DMS 273 treated with DMSO at 0.1 percent for 48 hours (cell line): ENCODE results near the gene TOR1AIP2.
"Not testable (repeated sequence)": the region's sequence is repeated elsewhere in the genome, so short reads cannot be mapped to it uniquely, and the experiment has no call there.

Experiments used
- DNase-seq: peaks from one replicate; lab custom pipeline; 2025; lab: John Stamatoyannopoulos, UW

TOR1AIP2 gene

GRCh38 chr1:179875596-179876299, 1.9 kb downstream of the TOR1AIP2 start:
- no peak for DNase-seq

DNA sequence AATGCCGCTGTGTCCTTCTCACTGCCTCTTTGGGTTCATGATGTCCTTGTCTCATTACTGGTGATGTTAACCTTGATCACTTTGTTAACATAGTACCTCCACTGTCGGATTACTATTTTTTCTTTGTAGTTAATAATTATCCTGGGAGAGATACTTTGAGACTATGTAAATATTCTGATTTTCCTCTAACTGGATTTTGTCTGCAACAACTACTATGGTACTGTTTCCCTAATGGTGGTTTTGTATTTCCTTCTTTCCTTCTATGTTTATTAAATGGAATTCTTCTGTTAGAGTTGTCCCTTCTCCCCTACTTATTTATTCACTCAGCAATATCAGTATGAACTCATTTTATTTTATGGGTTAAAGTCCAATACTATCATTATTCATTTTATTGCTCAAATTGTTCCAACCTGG, 4.2 kb downstream of the TOR1AIP2 start:
- no peak for DNase-seq

GRCh38 chr1:179872558-179872957, 5.0 kb downstream of the TOR1AIP2 start:
- DNase-seq: no peak

DNA sequence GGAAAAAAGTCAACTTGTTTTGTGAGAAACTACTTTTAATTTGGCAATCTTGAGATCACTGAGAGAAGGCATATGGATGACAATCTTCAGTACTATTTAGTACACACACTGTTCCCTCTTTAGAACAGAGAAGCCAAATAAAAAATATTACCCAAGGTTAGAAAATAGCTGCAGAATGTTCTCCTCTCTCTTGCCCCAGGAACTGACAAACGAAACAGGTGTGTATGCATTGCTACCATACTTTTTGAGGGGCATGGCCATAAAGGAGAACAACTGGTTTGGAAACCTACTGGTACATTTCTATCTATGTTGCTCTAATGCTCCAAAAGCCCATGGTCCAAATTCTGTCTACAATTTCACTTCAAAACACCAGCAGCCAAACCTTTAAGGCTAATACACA, 5.7 kb downstream of the TOR1AIP2 start:
- no peak for DNase-seq

DNA sequence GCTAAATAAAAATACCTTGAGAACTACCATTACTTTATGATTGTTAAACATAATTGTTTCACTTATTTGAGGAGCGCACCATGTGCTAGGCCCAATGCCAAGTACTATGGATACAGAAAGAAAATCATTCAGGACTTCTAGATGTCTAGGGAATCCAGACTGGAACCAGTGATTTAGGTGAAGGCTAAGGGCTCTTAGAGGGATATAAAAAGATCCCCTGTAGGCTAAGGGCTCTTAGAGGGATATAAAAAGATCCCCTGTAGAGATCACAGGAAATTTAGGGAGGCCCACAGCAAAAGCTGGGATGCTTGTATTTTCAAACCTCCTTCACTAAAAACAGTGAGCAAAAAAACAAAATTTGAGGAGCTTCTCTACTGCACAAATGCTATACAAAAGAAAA, 6.7 kb downstream of the TOR1AIP2 start:
- no peak for DNase-seq

DNA sequence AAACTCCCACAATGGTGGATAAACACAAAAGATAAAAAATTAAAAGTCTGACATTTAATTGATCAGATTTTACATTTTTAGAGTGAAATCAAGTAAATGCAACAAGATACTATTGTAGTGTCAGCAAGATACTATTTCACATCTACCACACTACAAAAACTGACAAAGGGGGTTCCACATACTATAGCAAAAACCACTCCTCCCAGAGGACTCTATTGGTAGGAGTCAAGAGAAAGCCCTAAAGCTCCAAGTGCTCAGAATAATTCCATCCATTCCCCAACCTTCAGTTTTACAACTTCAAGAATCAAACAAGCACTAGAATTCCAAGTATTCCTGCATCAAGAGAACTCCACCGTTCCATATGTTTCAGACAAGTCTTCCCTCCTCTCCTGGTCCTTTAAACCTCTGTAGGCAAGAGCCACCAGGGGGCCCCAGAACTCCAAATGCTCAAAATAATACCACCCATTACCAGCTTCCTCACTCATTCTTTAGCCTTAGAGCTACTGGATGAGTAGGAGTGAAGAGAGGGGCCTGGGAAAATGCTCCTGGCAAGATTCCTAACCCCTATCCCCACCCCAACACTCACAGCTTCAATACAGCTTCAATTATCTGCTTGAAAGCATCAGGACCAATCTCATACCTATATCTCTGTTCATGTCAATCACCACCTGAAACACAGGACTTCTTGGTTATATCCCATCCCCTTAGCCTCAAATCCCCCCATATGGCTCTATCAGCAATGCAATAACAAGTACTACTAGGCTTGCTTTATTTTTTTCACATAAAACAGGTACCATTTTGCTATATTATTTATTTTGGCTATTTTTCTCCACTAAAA, 9.9 kb downstream of the TOR1AIP2 start:
- peak; percentile 32 for DNase-seq

DNA sequence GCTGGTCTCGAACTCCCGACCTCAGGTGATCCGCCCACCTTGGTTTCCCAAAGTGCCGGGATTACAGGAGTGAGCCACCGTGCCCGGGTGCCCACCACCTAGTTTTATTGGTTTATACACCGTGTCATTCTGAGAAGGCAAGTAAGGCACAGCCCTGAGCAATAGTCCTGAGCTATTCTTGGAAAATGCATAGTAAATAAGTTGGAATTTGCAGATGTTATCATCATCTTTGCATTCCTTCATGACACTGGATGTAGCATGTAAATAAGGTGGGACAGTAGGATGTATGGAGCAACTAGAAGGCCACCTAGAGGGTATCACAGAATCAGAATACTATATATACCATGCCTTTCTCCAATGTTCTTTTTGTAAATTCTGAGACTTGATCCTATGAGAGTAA, 11.0 kb downstream of the TOR1AIP2 start:
- no peak for DNase-seq

DNA sequence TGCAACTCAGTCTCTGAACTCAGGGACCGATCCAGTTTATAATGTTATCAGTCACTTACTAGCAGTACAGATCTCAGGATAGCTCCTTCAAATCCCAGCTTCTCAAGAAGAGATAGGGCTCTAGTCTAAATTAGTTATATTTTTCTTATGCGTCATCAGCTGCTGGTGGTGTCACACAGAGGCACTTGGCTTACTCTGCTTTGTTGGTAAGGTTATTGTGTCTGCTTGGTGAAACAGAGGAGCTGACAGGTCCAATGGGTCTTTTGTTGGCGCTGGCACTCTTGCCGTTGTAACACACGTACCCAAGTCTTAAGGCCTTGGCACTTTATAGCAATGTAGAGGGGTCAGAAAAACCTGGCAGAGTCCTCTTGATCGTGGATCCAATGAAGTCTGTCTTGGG, 12.2 kb downstream of the TOR1AIP2 start:
- no peak for DNase-seq

DNA sequence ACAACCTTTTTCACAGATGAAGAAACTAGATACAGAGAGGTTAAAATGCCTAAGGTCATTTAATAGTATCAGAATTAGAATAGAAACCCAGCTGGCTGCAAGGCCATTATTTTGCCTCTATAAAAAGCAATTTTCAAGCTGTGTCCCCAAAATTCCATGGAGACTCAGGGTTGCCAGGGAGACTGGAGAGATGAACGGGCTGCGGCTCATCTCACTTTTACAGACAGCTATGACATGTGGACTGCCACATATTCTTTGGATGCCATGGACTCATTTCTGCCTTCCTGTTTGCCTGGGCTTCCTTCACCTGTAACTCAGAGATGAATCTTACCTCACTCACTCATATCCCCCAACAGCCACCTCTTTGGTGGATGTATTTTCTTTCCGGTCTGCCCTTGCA, 17.0 kb downstream of the TOR1AIP2 start:
- DNase-seq: no peak

DNA sequence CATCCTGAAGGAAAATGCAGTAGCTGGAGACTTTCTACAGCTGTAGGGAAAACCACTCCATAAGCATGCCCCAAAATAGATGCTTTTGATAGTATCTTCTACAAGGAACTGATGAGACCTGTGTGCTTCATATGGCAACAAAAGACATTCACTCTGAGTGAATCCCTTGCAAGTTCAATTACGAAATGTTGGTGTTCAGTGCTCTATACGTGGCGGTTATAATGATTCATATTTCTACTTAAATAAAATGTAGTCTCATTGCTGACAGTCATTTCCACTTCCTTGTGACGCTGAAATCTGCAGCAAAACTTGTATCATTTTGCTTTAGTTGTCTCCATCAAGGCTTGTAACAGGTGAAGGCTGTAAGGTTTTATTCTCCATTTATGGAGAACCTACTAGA, 20.6 kb downstream of the TOR1AIP2 start:
- DNase-seq: no peak

DNA sequence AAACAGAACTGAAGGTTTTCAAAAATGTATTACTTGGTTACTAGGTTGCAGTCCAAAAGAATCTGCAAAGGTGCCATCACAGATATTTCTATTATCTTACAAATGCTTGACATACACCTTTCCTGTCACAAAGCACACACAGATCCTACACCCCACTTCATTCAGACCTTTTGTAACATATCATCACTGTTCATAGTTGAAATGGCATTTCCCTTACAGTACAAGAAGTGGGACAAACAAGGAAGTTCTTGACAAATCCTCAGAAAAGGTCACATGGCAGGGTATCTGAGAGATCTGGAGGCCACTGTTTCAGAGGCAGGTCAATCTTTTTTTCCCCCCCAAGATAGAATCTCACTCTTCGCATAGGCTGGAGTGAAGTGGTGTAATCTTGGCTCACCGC, 21.3 kb downstream of the TOR1AIP2 start:
- DNase-seq: no peak

DNA sequence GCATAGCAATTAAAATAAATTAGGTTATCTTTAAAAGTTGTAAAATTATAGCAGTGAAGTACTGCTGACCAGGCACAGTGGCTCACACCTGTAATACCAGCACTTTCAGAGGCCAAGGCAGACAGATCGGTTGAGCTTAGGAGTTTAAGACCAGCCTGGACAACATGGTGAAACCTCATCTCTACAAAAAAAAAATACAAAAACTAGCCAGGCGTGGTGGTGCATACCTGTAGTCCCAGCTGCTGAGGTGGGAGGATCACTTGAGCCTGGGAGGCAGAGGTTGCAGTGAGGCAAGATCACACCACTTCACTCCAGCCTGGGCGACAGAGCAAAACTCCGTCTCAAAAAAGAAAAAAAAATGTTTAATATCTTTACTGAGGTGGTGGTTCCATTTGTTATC, 21.8 kb downstream of the TOR1AIP2 start:
- not testable (repeated sequence) for DNase-seq

DNA sequence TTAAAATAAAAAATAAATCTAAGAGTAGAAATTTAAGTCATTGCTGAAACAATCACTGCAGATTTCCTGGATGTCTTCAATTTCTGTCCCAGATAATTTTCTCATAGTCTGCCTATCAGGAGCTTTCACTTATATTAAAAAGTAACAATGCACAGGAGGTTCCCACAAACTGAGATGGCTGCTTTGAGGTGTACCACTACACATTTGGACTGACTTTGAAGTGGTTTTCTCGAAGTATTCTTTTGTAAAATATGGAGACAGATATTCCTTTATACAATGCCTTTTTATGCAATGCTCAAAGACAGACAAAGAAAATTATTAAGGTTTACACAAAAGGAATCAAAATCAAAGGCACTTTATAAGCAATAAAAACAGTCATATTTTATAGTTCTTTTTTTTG, 24.5 kb downstream of the TOR1AIP2 start:
- no peak for DNase-seq

DNA sequence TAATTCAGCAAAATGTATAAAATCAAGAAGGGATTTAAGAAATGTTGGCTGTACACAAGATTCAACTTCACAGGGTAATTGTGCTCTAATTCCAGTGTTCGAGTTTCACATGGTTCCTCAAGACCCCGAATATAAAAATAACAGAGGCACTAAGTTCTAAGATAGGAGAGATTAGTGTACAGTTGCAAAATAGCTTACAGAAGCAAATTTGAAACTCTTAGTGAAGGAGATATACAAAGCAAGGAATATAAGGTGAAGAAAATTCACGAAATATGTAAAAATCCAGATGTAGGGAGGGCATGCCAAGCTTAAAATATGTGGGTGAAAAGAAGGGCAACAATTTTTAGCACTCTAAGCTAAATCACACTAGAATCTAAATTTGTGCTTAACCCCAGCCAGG, 29.4 kb downstream of the TOR1AIP2 start:
- DNase-seq: no peak

GRCh38 chr1:179840107-179840506, 37.5 kb downstream of the TOR1AIP2 start:
- DNase-seq: no peak

DNA sequence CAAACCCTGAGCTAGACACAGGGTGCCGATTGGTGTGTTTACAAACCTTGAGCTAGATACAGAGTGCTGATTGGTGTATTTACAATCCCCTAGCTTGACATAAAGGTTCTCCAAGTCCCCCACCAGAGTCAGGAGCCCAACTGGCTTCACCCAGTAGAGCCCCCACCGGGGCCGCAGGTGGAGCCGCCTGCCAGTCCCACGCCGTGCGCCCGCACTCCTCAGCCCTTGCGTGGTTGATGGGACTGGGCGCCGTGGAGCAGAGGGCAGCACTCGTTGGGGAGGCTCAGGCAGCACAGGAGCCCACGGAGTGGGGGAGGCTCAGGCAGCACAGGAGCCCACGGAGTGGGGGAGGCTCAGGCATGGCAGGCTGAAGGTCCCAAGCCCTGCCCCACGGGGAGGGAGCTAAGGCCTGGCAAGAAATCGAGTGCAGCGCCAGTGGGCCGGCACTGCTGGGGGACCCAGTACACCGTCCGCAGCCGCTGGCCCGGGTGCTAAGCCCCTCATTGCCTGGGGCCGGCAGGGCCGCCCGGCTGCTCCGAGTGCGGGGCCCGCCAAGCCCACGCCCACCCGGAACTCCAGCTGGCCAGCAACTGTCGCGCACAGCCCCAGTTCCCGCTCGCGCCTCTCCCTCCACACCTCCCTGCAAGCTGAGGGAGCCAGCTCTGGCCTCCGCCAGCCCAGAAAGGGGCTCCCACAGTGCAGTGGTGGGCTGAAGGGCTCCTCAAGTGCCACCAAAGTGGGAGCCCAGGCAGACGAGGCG, 40.7 kb downstream of the TOR1AIP2 start:
- DNase-seq: not testable (repeated sequence)

DNA sequence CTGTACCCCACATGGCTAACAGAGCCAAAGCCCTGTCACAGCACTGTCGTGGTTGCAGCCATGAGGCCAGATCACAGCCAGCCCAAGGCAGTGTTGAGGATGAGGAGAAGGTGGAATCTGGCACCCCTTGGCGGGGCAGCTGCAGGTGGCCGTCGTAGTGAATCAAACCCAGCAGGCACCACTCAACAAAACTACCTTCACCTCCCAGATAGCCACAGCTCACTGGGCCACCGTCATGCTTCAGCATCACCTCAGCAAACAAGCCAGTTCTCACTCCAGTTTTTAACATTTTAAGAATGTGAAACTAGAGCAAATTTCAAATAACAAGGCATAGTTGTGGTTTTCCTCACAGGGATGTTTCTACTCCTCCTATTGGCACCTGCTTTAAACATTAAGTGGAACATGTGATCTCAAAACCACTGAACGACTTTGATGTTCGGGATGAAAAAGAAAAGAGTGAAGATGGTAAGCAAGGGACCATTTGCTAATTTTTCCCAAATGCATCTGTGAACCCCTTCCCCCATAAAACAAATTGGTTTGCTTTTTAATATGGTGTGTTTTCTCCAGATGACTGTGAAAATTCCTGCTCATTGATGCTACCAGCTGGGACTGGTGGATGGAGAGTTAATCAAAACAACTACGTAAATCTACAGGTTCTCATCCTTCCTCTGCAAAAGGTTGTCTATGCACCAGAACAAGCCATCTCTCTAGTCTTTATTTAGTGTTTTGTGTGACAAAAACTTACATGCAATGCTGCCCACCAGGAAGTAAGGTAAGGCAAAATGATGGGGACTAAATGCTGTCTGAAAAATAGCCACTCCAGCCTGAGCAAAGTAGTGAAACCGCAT, 45.5 kb downstream of the TOR1AIP2 start:
- no peak for DNase-seq

GRCh38 chr1:179831225-179831624, 46.4 kb downstream of the TOR1AIP2 start:
- DNase-seq: no peak

DNA sequence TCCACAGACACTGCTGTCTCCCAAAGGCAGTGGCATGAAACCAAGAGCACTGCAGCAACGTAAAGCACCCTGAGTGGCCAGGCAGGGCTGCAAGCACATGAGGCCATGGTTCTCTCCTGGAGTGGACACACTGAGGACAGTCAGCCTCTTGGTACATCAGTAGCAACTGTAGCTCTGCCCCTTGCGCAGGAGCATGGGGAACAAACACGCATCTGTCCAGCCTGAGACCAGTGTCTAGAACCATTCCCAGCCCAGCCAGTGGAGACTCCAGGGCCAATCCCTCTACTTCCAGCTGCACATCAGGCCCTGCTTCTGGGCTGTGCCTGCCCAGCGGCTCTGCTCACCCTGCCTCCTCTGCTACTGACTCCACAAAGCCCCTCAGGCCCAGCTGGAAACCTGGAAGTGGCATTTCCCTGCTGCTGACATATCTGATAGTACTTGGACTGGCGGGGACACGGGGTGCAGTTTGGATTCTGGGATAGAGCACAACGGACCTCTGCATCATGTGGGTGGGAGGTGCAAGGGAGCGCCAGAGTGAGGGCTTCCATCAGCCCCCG, 49.0 kb downstream of the TOR1AIP2 start:
- no peak for DNase-seq

- DNase-seq: no peak
These were observed 50.9 kb downstream of the TOR1AIP2 start for GRCh38 chr1:179826626-179827280.
